Neural cell (in vitro differentiated cells): ENCODE measurements around the gene CTSZ. TPM values are rescaled to one million over a fixed set of nuclear protein-coding genes. Genes with fewer than 3 reads are reported as not detected.

Experiments
- H2AFZ ChIP-seq: fragments of 200-600, 300-800 bp; sonication (generic), shearing (Covaris generic); 2 replicates; pipeline ENCODE4 v1.6.0; 2014; ENCODE audit warnings: low read depth, mild to moderate bottlenecking, antibody characterized with exemption, low read length, moderate library complexity
- H3F3A ChIP-seq: fragments of 200-600 bp; shearing (Covaris generic); 2 replicates; pipeline ENCODE4 v1.6.1; 2016; ENCODE audit warnings: mild to moderate bottlenecking, moderate library complexity, mixed read lengths, antibody characterized with exemption, low read length; ENCODE audit not compliant: insufficient read depth, poor library complexity, severe bottlenecking
- H3K27ac ChIP-seq: fragments of 200-600, 300-800 bp; sonication (generic), shearing (Covaris generic); 2 replicates; pipeline ENCODE4 v1.5.1; 2014; ENCODE audit warnings: mild to moderate bottlenecking, low read length, moderate library complexity
- H3K27me3 ChIP-seq: fragments of 300-800, 200-600 bp; sonication (generic), shearing (Covaris generic); 2 replicates; pipeline ENCODE4 v1.6.0; 2014; ENCODE audit warnings: mild to moderate bottlenecking, low read depth, low read length, moderate library complexity; ENCODE audit not compliant: insufficient read depth
- H3K36me3 ChIP-seq: fragments of 300-800, 200-600 bp; sonication (generic), shearing (Covaris generic); 2 replicates; pipeline ENCODE4 v1.5.1; 2014; ENCODE audit warnings: mild to moderate bottlenecking, antibody characterized with exemption, low read length, moderate library complexity; ENCODE audit not compliant: insufficient read depth
- H3K4me2 ChIP-seq: fragments of 300-800, 200-600 bp; sonication (generic), shearing (Covaris generic); 2 replicates; pipeline ENCODE4 v1.6.0; 2014; ENCODE audit warnings: mild to moderate bottlenecking, low read length
- H3K4me3 ChIP-seq: fragments of 300-800, 200-600 bp; sonication (generic), shearing (Covaris generic); 2 replicates; pipeline ENCODE4 v1.5.1; 2014; ENCODE audit warnings: mild to moderate bottlenecking, low read length, moderate library complexity
- H3K79me2 ChIP-seq: fragments of 200-600 bp; shearing (Covaris generic); replicated peaks from 2 replicates; pipeline ENCODE4 v1.6.0; 2014; ENCODE audit warnings: mild to moderate bottlenecking, low read length, moderate library complexity; ENCODE audit not compliant: insufficient read depth
- H3K9ac ChIP-seq: fragments of 300-800, 200-600 bp; sonication (generic), shearing (Covaris generic); 2 replicates; pipeline ENCODE4 v1.6.1; 2016; ENCODE audit warnings: mild to moderate bottlenecking, low read length, mixed read lengths
- H3K9me2 ChIP-seq: fragments of 200-600 bp; shearing (Covaris generic); 2 replicates; pipeline ENCODE4 v1.6.1; 2016; ENCODE audit warnings: mild to moderate bottlenecking, low read length, mixed read lengths; ENCODE audit not compliant: insufficient read depth
- H3K9me3 ChIP-seq: fragments of 200-600, 300-800 bp; sonication (generic), shearing (Covaris generic); 2 replicates; pipeline ENCODE4 v1.6.1; 2016; ENCODE audit warnings: mild to moderate bottlenecking, mixed run types, low read length, moderate library complexity, mixed read lengths
- H4K20me1 ChIP-seq: fragments of 200-600 bp; shearing (Covaris generic); 2 replicates; pipeline ENCODE4 v1.6.1; 2016; ENCODE audit warnings: mild to moderate bottlenecking, mixed run types; ENCODE audit not compliant: insufficient read depth
- CTCF ChIP-seq: fragments of 450-650 bp; IDR thresholded peaks from 2 replicates; pipeline ENCODE4 v1.5.1; 2014; ENCODE audit warnings: antibody characterized with exemption, mild to moderate bottlenecking, moderate library complexity; ENCODE audit not compliant: poor library complexity, severe bottlenecking
- EP300 ChIP-seq: fragments of 450-650 bp; conservative IDR thresholded peaks from 2 replicates; pipeline ENCODE4 v1.6.1; 2014; ENCODE audit warnings: antibody characterized with exemption, mild to moderate bottlenecking, moderate library complexity; ENCODE audit not compliant: poor library complexity, severe bottlenecking
- EZH2 ChIP-seq: fragments of 200-600, 300-800 bp; shearing (Covaris generic), sonication (generic); IDR thresholded peaks from 2 replicates; pipeline ENCODE4 v1.6.1; 2014; ENCODE audit warnings: antibody characterized with exemption, low read length, borderline replicate concordance, mild to moderate bottlenecking; ENCODE audit not compliant: insufficient read depth, poor library complexity, severe bottlenecking
- MXI1 ChIP-seq: fragments of 450-650 bp; conservative IDR thresholded peaks from 2 replicates; pipeline ENCODE4 v1.6.1; 2014; ENCODE audit warnings: antibody characterized with exemption, mild to moderate bottlenecking; ENCODE audit not compliant: poor library complexity, severe bottlenecking
- POLR2AphosphoS5 ChIP-seq: IDR thresholded peaks from 2 replicates; pipeline ENCODE4 v1.6.1; 2012
- RAD21 ChIP-seq: fragments of 450-650 bp; conservative IDR thresholded peaks from 2 replicates; pipeline ENCODE4 v1.6.1; 2014; ENCODE audit warnings: antibody characterized with exemption, mild to moderate bottlenecking, moderate library complexity
- REST ChIP-seq: IDR thresholded peaks from 2 replicates; pipeline ENCODE4 v1.6.1; 2012; ENCODE audit warnings: borderline replicate concordance
- SMC3 ChIP-seq: fragments of 450-650 bp; conservative IDR thresholded peaks from 2 replicates; pipeline ENCODE4 v1.6.1; 2014; ENCODE audit warnings: antibody characterized with exemption, mild to moderate bottlenecking, moderate library complexity; ENCODE audit not compliant: poor library complexity
- TAF1 ChIP-seq: IDR thresholded peaks from 2 replicates; pipeline ENCODE4 v1.6.1; 2012; ENCODE audit warnings: low read depth
- polyA plus RNA-seq: library from polyadenylated mRNA; depleted of rRNA; stranded (reverse); fragments of >200 nt; gene quantifications from 2 replicates; pipeline ENCODE4 v1.2.3, GENCODE V29; 2014

The CTSZ gene
- polyA plus RNA-seq, 1 donor from 2014 or later: 0.31 TPM

GRCh38 chr20:58956078-58956477 lies 51.0 kb downstream of the CTSZ start:
- no peak overlapping the region for H3K4me3 ChIP-seq
- no peaks in the 10 kb centered on the region for H3K27me3 ChIP-seq
- H3K9me3 ChIP-seq: no peaks in the 10 kb centered on the region
- no peaks in the 10 kb centered on the region for H3K9me2 ChIP-seq
- no peaks in the 10 kb centered on the region for H3F3A ChIP-seq
- no peak overlapping the region for H3K9ac ChIP-seq
- H3K4me2 ChIP-seq: no peak overlapping the region
- H3K36me3 ChIP-seq: no peaks in the 10 kb centered on the region
- TF ChIP-seq MXI1: no peak
- TF ChIP-seq CTCF: no peak
- no peak for TF ChIP-seq RAD21
- no peak for TF ChIP-seq EZH2
- TF ChIP-seq REST: no peak
- TF ChIP-seq EP300: no peak
- TF ChIP-seq POLR2AphosphoS5: no peak
- no peak for TF ChIP-seq SMC3
- TF ChIP-seq TAF1: no peak
- H3K27ac ChIP-seq: no peak overlapping the region
- H2AFZ ChIP-seq: no peak overlapping the region
- no peaks in the 10 kb centered on the region for H4K20me1 ChIP-seq
- no peaks in the 10 kb centered on the region for H3K79me2 ChIP-seq

- TF ChIP-seq REST (no peak), MXI1 (no peak), RAD21 (no peak), POLR2AphosphoS5 (no peak), EZH2 (no peak), EP300 (no peak), CTCF (no peak), TAF1 (no peak), SMC3 (no peak)
- Histone ChIP-seq H2AFZ (no peak overlapping the region), H3K4me2 (no peak overlapping the region), H4K20me1 (no peaks in the 10 kb centered on the region), H3K79me2 (no peaks in the 10 kb centered on the region), H3K36me3 (no peaks in the 10 kb centered on the region), H3K4me3 (no peak overlapping the region), H3K9ac (no peak overlapping the region), H3K27ac (no peak overlapping the region), H3K27me3 (no peaks in the 10 kb centered on the region), H3F3A (no peaks in the 10 kb centered on the region), H3K9me2 (no peaks in the 10 kb centered on the region), H3K9me3 (no peaks in the 10 kb centered on the region)
These were observed 54.0 kb downstream of the CTSZ start for GRCh38 chr20:58953050-58953449.
